ENCODE results near the gene TMEM190.
A peak's percentile ranks its signal among the peaks of the same experiment; 100 is the strongest.

The TMEM190 gene

GRCh38 chr19:55350620-55351315, 25.9 kb upstream of the TMEM190 start:
- no peak for DNase-seq (ENCODE audit: low read depth)
- TF ChIP-seq MAX (IDR thresholded peaks at IDR 0.05; ENCODE audit: low read depth, low read length): no peak
- TF ChIP-seq MYC (IDR thresholded peaks at IDR 0.05; ENCODE audit: low read depth, low read length): no peak
- TF ChIP-seq CTCF (IDR thresholded peaks at IDR 0.05; ENCODE audit: low read depth, low read length): no peak
- no peak for TF ChIP-seq POLR2A (IDR thresholded peaks at IDR 0.05; ENCODE audit: extremely low read depth, insufficient read length)
- no peak overlapping the region for H3K4me3 ChIP-seq (ENCODE audit: low read depth, low read length)

GRCh38 chr19:55352040-55352439, 24.6 kb upstream of the TMEM190 start:
- DNase-seq (ENCODE audit: low read depth): peak; percentile 39
- H3K4me3 ChIP-seq (ENCODE audit: low read depth, low read length): no peak overlapping the region
- TF ChIP-seq POLR2A (IDR thresholded peaks at IDR 0.05; ENCODE audit: extremely low read depth, insufficient read length) (no peak), MAX (IDR thresholded peaks at IDR 0.05; ENCODE audit: low read depth, low read length) (no peak), MYC (IDR thresholded peaks at IDR 0.05; ENCODE audit: low read depth, low read length) (no peak), CTCF (IDR thresholded peaks at IDR 0.05; ENCODE audit: low read depth, low read length) (no peak)

- no peak for TF ChIP-seq POLR2A (IDR thresholded peaks at IDR 0.05; ENCODE audit: extremely low read depth, insufficient read length)
- no peak for TF ChIP-seq CTCF (IDR thresholded peaks at IDR 0.05; ENCODE audit: low read depth, low read length)
- TF ChIP-seq MYC (IDR thresholded peaks at IDR 0.05; ENCODE audit: low read depth, low read length): no peak
- TF ChIP-seq MAX (IDR thresholded peaks at IDR 0.05; ENCODE audit: low read depth, low read length): no peak
- H3K4me3 ChIP-seq (ENCODE audit: low read depth, low read length): no peak overlapping the region
- no peak for DNase-seq (ENCODE audit: low read depth)
Observed at GRCh38 chr19:55352549-55353145, 24.0 kb upstream of the TMEM190 start.

GRCh38 chr19:55353356-55353802, 23.2 kb upstream of the TMEM190 start:
- H3K4me3 ChIP-seq (ENCODE audit: low read depth, low read length): no peak overlapping the region
- no peak for DNase-seq (ENCODE audit: low read depth)
- no peak for TF ChIP-seq POLR2A (IDR thresholded peaks at IDR 0.05; ENCODE audit: extremely low read depth, insufficient read length)
- TF ChIP-seq MYC (IDR thresholded peaks at IDR 0.05; ENCODE audit: low read depth, low read length): no peak
- TF ChIP-seq MAX (IDR thresholded peaks at IDR 0.05; ENCODE audit: low read depth, low read length): no peak
- TF ChIP-seq CTCF (IDR thresholded peaks at IDR 0.05; ENCODE audit: low read depth, low read length): no peak

GRCh38 chr19:55353803-55354697, 22.6 kb upstream of the TMEM190 start:
- DNase-seq (ENCODE audit: low read depth): peak; percentile 35
- TF ChIP-seq MAX (IDR thresholded peaks at IDR 0.05; ENCODE audit: low read depth, low read length) (no peak), CTCF (IDR thresholded peaks at IDR 0.05; ENCODE audit: low read depth, low read length) (no peak), MYC (IDR thresholded peaks at IDR 0.05; ENCODE audit: low read depth, low read length) (no peak), POLR2A (IDR thresholded peaks at IDR 0.05; ENCODE audit: extremely low read depth, insufficient read length) (no peak)

More at GRCh38 chr19:55353803-55354697, 22.6 kb upstream of the TMEM190 start:
- H3K4me3 ChIP-seq (ENCODE audit: low read depth, low read length): no peak overlapping the region
